Measurements from ENCODE around the gene FOXE1.
A peak's percentile ranks its signal among the peaks of the same experiment; 100 is the strongest.

FOXE1 gene

DNA sequence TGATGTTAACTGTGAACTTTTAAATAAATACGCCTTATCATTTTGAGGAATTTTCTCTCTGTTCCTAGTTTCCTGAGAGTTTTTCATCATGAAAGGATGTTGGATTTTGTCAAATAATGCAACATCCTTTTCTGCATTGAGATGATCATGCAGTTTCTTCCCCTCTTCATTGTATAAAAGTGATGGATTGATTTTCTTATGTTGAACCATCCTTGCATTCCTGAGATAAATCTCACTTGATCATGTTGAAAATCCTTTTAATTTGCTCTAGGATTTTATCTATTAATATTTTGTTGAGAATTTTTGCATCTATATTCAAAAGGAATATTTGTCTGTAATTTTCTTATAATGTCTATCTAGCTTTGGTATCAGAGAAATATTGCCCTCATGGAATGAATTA, 13.3 kb downstream of the FOXE1 start:
- DNase-seq (ENCODE audit: low read depth): no peak

DNA sequence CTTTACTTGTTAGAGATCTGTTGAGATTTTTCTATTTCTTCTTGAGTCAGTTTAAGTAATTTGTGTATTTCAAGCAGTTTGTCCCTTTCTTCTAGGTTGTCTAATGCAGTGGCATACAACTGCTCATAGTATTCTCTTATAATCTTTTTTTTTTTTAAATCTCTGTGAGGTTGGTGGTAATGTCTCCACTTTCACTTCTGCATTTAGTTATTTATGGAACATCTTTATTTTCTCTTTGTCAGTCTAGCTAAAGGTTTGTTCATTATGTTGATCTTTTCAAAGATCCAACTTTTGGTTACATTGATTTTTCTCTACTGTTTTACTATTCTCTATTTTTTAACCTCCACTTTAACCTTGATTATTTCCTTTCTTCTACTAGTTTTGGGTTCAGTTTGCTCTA, 13.8 kb downstream of the FOXE1 start:
- DNase-seq (ENCODE audit: low read depth): no peak

GRCh38 chr9:97868859-97869258, 15.8 kb downstream of the FOXE1 start:
- no peak for DNase-seq (ENCODE audit: low read depth)

GRCh38 chr9:97873425-97873824, 20.4 kb downstream of the FOXE1 start:
- DNase-seq (ENCODE audit: low read depth): no peak

DNA sequence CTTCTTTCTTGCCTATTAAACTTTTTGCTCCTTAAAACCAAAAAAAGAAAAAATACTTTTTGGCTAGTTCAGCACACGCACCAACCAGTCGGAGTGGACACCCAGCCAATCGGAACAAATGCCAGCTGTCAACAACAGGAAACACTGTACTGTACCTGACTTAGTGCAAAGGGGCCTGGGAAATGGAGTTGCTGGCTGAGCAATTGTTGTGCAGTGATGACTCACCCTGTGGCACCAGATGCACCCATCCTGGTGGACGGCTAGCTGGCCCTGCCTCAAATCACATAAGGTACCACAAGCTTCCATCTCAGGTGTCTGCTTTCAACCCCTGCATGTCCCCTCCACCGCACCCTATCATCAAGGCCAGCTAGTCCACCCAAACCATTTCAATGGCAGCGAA, 20.9 kb downstream of the FOXE1 start:
- DNase-seq (ENCODE audit: low read depth): peak; percentile 27

GRCh38 chr9:97874624-97875023, 21.6 kb downstream of the FOXE1 start:
- DNase-seq (ENCODE audit: low read depth): no peak

DNA sequence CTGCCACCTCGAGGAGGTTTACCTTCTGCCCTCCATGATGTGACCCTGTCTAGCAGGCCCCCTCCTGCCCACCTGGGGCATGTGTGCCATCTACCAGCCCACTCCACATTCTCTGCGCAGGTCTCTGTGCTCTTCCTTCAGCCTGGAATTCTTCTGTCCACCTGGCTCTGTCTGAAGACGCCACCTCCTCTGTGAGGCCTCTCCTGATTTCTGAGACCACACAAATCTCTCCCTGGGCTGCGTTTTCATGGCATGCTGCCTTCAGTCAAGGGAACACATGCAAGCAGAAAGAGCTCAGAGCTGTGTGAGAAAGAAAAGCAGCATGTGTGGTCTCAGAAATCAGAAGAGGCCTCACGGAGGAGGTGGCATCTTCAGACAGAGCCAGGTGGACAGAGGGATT, 22.1 kb downstream of the FOXE1 start:
- DNase-seq (ENCODE audit: low read depth): no peak

- no peak for DNase-seq (ENCODE audit: low read depth)
Observed at GRCh38 chr9:97876061-97876460, 23.0 kb downstream of the FOXE1 start.

DNA sequence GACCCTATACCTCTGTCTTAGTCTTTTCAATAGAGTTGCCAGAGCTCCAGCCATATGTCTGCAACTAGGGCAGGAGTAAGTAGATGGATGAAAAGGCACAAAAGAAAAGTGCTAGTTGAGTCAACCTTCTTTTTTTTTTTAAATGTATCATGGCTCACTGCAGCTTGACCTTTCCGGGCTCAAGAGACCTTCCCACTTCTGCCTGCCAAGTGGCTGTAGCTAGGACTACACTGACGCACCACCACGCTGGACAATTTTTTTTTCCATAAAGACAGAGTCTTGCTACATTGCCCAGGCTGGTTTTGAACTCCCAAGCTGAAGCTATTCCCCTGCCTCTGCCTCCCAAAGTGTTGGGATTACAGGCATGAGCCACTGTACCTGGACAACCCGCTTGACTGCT, 27.3 kb downstream of the FOXE1 start:
- DNase-seq (ENCODE audit: low read depth): peak; percentile 21

DNA sequence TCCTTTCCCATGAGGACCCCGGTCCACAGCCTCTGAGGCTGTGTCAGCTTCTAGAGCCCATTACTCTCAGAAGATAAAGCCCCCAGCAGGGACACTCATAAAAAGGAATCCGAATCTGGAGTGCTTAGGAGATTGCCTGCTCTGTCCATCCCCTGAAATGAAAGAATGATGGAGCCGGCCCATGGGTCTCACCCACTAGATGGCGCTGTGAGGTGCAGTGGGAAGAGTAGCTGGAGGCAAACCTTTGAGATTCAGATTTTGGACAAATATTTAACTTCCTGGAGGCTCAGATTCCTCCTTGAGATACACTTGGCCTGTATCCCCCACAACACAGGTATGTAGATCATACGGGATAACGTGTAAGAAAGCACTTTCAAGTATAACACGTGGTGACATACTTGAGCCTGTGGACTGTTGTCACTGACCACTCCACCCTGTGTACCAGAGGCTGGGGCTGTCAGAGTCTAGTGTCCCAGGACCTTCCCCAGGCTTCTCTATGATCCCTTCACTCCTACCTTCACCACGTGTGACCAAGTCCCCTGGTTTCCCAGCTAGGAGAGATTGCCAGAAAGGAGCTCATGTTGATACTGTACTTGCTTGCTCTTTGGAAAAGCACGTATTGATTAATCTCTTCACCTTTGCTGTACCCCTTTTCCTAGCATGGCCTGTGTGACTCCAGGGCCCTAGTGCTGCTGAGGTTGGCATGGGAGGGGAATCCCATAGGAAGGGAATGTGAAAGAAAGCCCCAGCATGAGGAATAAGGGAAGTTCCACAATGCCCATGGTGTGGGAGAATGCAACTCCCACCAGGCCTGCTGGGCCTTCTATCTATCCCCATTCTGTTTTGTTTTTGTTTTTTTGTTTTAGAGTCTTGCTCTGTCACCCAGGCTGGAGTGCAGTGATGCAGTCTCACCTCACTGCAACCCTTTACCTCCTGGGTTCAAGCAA, 37.2 kb downstream of the FOXE1 start:
- peak; percentile 29 for DNase-seq (ENCODE audit: low read depth)

DNA sequence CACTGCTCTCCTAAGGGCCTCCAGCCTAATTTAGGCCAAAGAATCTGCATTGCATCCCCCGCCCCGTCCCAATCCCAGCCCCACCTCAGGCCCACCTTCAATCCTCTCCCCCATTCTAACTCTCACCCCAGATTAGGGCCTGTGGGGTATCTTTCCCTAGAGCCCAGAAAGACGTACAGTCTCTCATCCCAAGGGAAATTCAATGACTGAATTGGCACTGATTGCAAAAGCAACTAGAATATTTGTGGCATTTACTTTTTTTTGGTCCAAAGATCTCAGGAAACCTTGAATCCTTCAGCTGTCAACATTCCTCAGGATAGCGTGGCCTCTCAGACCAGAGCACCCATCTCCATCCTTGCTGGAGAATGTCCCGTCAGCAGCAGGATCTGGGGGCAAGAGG, 38.7 kb downstream of the FOXE1 start:
- no peak for DNase-seq (ENCODE audit: low read depth)

DNA sequence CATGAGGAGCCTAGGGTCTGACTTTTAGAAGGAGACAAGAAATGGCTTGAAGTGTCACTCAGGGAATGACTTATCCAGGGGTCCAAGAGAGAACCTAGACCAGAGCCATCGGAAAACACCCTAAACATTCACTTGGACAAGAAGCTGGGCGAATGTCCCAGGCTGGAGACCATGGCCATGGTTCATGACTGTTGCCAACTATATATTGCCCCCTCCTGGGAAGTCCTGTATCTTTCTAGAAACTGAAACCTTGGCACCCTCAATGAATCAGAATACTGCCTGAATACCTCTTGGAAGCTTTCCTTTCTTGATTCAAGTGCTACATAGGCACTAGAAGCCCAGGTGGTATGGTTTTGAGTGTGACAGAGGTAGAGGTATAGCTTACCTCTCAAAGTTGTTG, 39.4 kb downstream of the FOXE1 start:
- no peak for DNase-seq (ENCODE audit: low read depth)

- no peak for DNase-seq (ENCODE audit: low read depth)
Observed at GRCh38 chr9:97895211-97895610, 42.2 kb downstream of the FOXE1 start.

- DNase-seq (ENCODE audit: low read depth): peak; percentile 28
Observed at GRCh38 chr9:97895695-97896332, 42.8 kb downstream of the FOXE1 start.

DNA sequence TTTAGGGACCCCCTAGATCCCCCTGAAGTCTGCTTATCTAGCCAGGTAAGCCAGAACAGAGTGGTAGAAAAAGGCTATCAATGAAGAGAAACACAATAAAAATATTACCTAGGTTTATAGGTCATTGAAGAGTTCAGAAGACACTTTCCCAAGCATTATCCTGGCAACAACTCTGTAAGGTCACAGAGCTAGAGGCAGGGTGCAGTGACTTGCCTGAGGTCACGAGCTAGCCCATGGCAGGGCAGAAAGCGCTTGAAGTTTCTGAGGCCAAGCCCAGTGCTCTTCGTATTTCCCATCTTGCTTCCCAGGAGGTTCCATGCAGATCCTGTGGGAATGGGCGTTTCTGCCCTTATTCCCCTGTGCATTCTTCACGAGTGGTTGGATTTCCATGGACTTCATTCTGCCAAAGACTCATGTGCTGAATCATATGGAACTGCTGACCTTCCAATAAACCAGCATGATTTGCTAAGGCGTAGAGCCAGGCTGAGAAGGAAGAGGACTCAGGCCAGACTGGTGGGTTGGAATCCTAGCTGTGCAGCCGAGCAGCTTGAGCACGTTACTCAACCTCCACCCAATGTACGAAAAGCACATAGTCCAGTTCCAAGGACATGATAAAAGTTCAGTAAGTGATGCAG, 47.2 kb downstream of the FOXE1 start:
- peak; percentile 77 for DNase-seq (ENCODE audit: low read depth)

DNA sequence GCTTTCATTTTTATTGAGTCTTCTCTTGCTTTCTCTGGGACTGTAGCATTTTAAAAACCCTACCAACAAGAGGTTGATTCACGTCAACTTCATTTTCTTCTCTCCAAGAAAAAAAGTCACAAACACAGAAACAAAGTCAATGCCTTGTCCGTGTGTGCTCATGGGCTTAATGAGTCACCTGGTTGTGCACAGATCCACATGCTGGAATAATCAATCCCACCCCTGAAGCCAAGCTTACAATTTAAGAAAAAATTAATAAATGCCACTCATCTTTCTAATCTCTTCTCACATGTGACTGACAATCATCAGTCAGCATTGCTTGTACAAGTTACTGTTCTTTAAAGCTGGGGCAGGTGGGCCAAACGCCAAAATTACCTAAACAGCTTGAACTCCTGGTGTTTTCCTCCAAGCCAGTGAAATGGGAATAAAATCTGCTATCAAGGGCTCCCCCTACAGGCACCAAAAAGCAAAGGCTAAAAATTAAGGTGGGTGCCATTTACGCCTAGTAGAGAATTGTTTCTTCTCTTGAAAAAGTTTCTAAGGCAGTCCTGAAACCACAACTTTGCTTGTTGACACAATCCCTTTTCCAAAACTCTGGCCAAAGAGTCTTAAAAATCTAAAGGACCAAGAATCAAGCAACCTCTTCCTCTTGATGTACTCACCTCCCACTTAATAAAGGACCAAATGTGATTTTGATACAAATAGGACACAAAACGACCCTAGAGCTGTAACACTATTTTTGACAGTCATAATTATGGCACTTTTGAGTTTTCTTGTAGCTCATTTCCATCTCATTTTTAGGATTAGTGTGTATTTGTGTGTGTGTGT, 47.9 kb downstream of the FOXE1 start:
- peak; percentile 51 for DNase-seq (ENCODE audit: low read depth)

- DNase-seq (ENCODE audit: low read depth): no peak
Observed at GRCh38 chr9:97903177-97903576, 50.2 kb downstream of the FOXE1 start.

- DNase-seq (ENCODE audit: low read depth): no peak
Observed at GRCh38 chr9:97904725-97905124, 51.7 kb downstream of the FOXE1 start.

- DNase-seq (ENCODE audit: low read depth): no peak
Observed at GRCh38 chr9:97905228-97905627, 52.2 kb downstream of the FOXE1 start.
